ENCODE measurements around the gene ZBTB12. TPM values are rescaled to one million over a fixed set of nuclear protein-coding genes. Genes with fewer than 3 reads are reported as not detected.
A peak's percentile ranks its signal among the peaks of the same experiment; 100 is the strongest.

The ZBTB12 gene
- total and polyA plus RNA-seq, 10 of the 15 experiments (the other 5 are each of a cell fraction or from before 2014, with no cell fraction given), result 0.81 to 4.5 (median 1.7) TPM; not detected in 4

- ChIA-PET CTCF (interaction anchor here (0.7 to 1.5 kb wide), 7 partner anchors 15 to 247 kb away, joined by 3 to 9 read pairs (median 3); no protein-coding TSS in a partner anchor), SMC1A (ENCODE audit: uncharacterized antibody, unreplicated experiment) (interaction anchor here (0.6 to 1.3 kb wide), 8 partner anchors 10 to 668 kb away, joined by 3 to 4 read pairs (median 3); partner anchors contain the start of genes NELFE, NEU1 and SKIC2), POLR2A (interaction anchor here (0.6 to 1.9 kb wide), 13 partner anchors 9 to 948 kb away, joined by 3 to 6 read pairs (median 4); partner anchors contain the start of genes ABHD16A, ATF6B, FKBPL and NEU1), RAD21 (ENCODE audit: unreplicated experiment) (interaction anchor here (0.7 to 1.5 kb wide), 4 partner anchors 18 to 66 kb away, joined by 3 to 7 read pairs (median 3); partner anchors contain the start of gene NEU1)
- FAIRE-seq (peak; percentile 88), ATAC-seq (peak; percentile 53), DNase-seq (ENCODE audit: low read depth, low spot score) (no peak)
- 14% methylated on average over 8 of the region's 8 CpGs for WGBS (ENCODE audit: insufficient coverage, insufficient replicate concordance, low lambda C conversion rate, missing lambda C conversion rate)
- intact Hi-C loops (cut with micrococcal nuclease; ENCODE audit: unreplicated experiment) (no loop called here), in situ Hi-C loops (cut with MboI) (no loop called here)
- peak overlapping the region; percentile 70 for H3K27ac ChIP-seq (ENCODE audit: control insufficient read depth, insufficient read depth)
- H3K27me3 ChIP-seq (replicated peaks in 1 of 2; ENCODE audit: control insufficient read depth in 2 of 2, insufficient read depth in 2 of 2, low read length in 1 of 2), result no peaks in the 10 kb centered on the region
- peak overlapping the region; percentile 77 for H2AFZ ChIP-seq (ENCODE audit: control insufficient read depth, low read depth, low read length)
- peak overlapping the region; percentile 91 for H3K4me3 ChIP-seq
- H3K4me2 ChIP-seq (ENCODE audit: control insufficient read depth, insufficient read depth), result peak overlapping the region; percentile 77
- H3K9me3 ChIP-seq (replicated peaks; ENCODE audit: control insufficient read depth, insufficient read depth, low read length), result no peaks in the 10 kb centered on the region
- H3K4me1 ChIP-seq (ENCODE audit: control insufficient read depth, insufficient read depth, low read length), result peaks cover 18% of the 10 kb centered on the region
- peak overlapping the region; percentile 76 for H3K9ac ChIP-seq (ENCODE audit: control insufficient read depth, insufficient read depth, low read length)
- H3K79me2 ChIP-seq (ENCODE audit: control insufficient read depth, insufficient read depth, low read length), result peaks cover 12% of the 10 kb centered on the region
- H3K36me3 ChIP-seq (ENCODE audit: control insufficient read depth in 2 of 2, insufficient read depth in 2 of 2, low read length in 1 of 2), result peaks cover 0 to 5% of the 10 kb centered on the region in 2 experiments; a peak in 3 of 4 replicates
- H4K20me1 ChIP-seq (ENCODE audit: control insufficient read depth, insufficient read depth), result no peaks in the 10 kb centered on the region
- no TSS peak for BruUV-seq (replicated peaks)
- TF ChIP-seq POLR2AphosphoS5 (IDR thresholded peaks at IDR 0.05; ENCODE audit: low read length) (no peak), ZNF592 (IDR thresholded peaks at IDR 0.05) (no peak), MYB (IDR thresholded peaks at IDR 0.05; ENCODE audit: borderline replicate concordance, low read depth, low read length) (no peak), NRF1 (conservative IDR thresholded peaks at IDR 0.05; ENCODE audit: low read depth, low read length) (no peak), MTA2 (IDR thresholded peaks at IDR 0.05; ENCODE audit: low read depth) (no peak), NR2F1 (conservative IDR thresholded peaks at IDR 0.05) (no peak), NFXL1 (IDR thresholded peaks at IDR 0.05; ENCODE audit: borderline replicate concordance) (no peak), ASH2L (IDR thresholded peaks at IDR 0.05; ENCODE audit: borderline replicate concordance, low read depth) (no peak), PAX8 (IDR thresholded peaks at IDR 0.05) (no peak), NFYB (IDR thresholded peaks at IDR 0.05; ENCODE audit: insufficient read depth, low read depth, low read length) (no peak), WRNIP1 (IDR thresholded peaks at IDR 0.05; ENCODE audit: borderline replicate concordance, low read depth, low read length) (no peak), YBX1 (IDR thresholded peaks at IDR 0.05) (no peak), STAT3 (IDR thresholded peaks at IDR 0.05; ENCODE audit: low read depth, low read length) (no peak), KDM1A (IDR thresholded peaks at IDR 0.05; ENCODE audit: borderline replicate concordance) (no peak)
- TF ChIP-seq, protein P1, sequence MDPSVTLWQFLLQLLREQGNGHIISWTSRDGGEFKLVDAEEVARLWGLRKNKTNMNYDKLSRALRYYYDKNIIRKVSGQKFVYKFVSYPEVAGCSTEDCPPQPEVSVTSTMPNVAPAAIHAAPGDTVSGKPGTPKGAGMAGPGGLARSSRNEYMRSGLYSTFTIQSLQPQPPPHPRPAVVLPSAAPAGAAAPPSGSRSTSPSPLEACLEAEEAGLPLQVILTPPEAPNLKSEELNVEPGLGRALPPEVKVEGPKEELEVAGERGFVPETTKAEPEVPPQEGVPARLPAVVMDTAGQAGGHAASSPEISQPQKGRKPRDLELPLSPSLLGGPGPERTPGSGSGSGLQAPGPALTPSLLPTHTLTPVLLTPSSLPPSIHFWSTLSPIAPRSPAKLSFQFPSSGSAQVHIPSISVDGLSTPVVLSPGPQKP (IDR thresholded peaks at IDR 0.05; ENCODE audit: low read depth, low read length), result no peak
- TF ChIP-seq, protein P2, sequence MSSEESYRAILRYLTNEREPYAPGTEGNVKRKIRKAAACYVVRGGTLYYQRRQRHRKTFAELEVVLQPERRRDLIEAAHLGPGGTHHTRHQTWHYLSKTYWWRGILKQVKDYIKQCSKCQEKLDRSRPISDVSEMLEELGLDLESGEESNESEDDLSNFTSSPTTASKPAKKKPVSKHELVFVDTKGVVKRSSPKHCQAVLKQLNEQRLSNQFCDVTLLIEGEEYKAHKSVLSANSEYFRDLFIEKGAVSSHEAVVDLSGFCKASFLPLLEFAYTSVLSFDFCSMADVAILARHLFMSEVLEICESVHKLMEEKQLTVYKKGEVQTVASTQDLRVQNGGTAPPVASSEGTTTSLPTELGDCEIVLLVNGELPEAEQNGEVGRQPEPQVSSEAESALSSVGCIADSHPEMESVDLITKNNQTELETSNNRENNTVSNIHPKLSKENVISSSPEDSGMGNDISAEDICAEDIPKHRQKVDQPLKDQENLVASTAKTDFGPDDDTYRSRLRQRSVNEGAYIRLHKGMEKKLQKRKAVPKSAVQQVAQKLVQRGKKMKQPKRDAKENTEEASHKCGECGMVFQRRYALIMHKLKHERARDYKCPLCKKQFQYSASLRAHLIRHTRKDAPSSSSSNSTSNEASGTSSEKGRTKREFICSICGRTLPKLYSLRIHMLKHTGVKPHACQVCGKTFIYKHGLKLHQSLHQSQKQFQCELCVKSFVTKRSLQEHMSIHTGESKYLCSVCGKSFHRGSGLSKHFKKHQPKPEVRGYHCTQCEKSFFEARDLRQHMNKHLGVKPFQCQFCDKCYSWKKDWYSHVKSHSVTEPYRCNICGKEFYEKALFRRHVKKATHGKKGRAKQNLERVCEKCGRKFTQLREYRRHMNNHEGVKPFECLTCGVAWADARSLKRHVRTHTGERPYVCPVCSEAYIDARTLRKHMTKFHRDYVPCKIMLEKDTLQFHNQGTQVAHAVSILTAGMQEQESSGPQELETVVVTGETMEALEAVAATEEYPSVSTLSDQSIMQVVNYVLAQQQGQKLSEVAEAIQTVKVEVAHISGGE (CRISPR knock-in tag; IDR thresholded peaks at IDR 0.05), result no peak
Measured at GRCh38 chr6:31898383-31899011, 3.4 kb downstream of the ZBTB12 start.

All from GM12878 (cell line).